Left renal cortex interstitium (tissue), 4 donors: ENCODE measurements around the gene CAPNS1. TPM values are rescaled to one million over a fixed set of nuclear protein-coding genes. Genes with fewer than 3 reads are reported as not detected.
A peak's percentile ranks its signal among the peaks of the same experiment; 100 is the strongest.

Experiments
- DNase-seq, 4 donors: peaks; one replicate each; pipeline ENCODE4 v3.0.0-alpha.2; 2013; ENCODE audit warnings: low read depth in 4 of 4, low spot score in 2 of 4, missing footprints in 1 of 4
- polyA plus RNA-seq, 4 donors: library from polyadenylated mRNA; unstranded; fragments of 120-200 nt; gene quantifications; one replicate each; pipeline ENCODE4 v1.2.1, GENCODE V29; 2013; ENCODE audit not compliant: insufficient read length in 4 of 4

CAPNS1 gene
- polyA plus RNA-seq = 100 to 1,000 TPM; 503 to 614 (median 583) TPM

GRCh38 chr19:36139473-36140303, at the start of gene CAPNS1:
Gene CAPNS1 (plus strand): TSS chr19:36140066. CDS start chr19:36141012, 946 bp downstream.
- peak; percentile 66 to 97 (median 96) for DNase-seq

DNA sequence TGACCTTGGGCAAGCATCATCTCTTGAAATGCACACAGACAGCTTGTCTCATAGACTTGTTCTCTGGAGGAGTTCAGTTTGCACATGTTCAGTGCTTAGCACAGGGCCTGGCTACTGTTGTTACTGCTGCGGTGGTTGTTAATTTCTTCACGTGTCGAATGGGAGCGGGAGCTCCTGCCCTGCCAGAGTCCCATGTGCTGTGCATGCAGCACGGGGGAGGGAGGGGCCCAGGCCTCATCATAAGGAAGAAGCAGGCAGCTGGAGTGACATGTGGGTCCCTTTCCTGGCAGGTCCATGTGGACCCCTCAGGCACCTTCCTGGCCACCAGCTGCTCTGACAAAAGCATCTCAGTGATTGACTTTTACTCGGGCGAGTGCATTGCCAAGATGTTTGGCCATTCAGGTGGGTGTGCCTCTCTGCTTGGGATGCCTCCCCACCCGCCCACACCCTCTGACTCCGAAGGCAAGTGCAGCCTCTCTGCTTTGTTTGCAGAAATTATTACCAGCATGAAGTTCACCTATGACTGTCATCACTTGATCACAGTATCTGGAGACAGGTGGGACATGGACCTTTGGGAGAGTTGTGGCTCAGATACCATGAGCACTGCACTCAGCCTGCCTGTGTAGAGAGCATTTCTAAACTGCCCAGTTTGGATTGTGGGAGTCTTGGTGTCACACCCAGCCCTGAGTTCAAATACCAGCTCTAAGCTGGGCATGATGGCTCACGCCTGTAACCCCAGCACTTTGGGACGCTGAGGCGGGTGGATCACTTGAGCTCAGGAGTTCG, 48.8 kb upstream of the CAPNS1 start:
- DNase-seq = no peak

DNA sequence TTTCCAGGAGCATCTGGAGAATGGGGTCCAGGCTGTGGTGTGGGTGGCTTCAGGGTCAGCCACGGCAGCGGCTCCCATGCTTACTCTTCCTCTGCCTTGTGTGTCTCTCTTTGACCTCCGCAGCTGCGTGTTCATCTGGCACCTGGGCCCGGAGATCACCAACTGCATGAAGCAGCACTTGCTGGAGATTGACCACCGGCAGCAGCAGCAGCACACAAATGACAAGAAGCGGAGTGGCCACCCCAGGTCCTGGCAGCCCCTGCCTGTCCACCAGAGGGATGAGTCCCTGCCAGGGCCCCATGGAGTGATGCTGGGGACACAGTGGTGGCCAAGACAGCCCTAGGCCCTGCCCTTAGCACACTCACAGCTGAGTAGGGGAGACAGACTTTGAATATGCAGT, 47.3 kb upstream of the CAPNS1 start:
- DNase-seq = no peak

GRCh38 chr19:36093146-36093662, 46.7 kb upstream of the CAPNS1 start:
- no peak for DNase-seq

GRCh38 chr19:36093687-36094086, 46.2 kb upstream of the CAPNS1 start:
- no peak for DNase-seq

GRCh38 chr19:36097036-36097435, 42.8 kb upstream of the CAPNS1 start:
- no peak for DNase-seq

DNA sequence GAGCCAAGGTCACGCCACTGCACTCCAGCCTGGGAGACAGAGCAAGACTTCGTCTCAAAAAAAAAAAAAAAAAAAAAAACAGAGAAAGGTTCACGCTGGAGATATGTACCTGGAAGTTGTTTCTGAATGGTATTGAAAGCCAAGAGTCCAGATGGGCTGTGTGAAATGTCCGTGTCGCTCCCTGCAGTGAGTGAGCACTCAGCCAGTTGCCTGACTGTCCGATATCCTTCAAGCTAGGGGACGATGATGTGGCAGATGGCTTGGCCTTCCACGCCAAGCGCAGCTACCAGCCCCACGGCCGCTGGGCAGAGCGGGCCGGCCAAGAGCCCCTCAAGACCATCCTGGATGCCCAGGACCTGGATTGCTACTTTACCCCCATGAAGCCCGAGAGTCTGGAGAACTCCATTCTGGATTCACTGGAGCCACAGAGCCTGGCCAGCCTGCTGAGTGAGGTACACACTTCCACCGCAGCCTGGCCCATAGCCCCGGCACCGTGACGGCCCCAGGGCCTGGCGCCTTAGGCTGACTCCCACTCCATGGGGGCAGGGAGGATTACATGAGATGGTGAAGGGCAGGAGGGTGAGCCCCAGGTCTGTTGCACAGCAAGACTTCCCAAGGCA, 40.6 kb upstream of the CAPNS1 start:
- DNase-seq = no peak

DNA sequence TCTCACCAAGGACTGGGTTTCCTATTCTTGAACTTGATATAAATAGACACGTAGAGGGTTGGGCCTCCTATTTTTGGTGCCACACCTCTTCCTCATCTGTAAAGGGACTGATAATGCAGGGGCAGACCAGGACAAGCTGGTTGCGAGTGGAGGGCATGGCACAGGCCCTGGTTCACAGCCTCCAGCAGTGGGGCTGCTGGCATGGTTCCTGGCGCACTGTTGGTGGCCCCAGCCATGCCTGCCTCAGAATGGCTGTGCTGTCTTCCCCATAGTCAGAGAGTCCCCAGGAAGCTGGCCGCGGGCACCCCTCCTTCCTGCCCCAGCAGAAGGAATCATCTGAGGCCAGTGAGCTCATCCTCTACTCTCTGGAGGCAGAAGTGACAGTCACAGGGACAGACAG, 39.4 kb upstream of the CAPNS1 start:
- no peak for DNase-seq

GRCh38 chr19:36101550-36102327, 38.1 kb upstream of the CAPNS1 start:
- no peak for DNase-seq

DNA sequence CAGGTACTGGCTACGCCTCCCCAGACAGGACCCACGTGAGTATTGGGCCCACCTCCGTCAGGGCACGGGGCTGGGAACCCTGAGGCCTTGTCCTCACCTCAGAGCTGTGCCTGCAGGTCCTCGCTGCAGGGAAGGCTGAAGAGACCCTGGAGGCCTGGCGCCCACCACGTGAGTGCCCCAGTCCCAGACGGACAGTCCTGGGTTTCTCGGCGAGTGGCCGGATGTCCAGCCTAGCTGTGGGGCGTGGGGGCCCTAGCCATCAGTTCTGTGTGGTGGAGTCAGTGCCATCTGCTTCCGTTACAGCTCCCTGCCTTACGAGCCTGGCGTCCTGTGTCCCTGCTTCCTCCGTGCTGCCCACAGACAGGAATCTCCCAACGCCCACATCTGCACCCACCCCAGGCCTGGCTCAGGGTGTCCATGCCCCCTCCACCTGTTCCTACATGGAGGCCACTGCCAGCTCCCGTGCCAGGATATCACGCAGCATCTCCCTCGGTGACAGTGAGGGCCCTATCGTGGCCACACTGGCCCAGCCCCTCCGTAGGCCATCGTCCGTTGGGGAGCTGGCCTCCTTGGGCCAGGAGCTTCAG, 36.7 kb upstream of the CAPNS1 start:
- no peak for DNase-seq

DNA sequence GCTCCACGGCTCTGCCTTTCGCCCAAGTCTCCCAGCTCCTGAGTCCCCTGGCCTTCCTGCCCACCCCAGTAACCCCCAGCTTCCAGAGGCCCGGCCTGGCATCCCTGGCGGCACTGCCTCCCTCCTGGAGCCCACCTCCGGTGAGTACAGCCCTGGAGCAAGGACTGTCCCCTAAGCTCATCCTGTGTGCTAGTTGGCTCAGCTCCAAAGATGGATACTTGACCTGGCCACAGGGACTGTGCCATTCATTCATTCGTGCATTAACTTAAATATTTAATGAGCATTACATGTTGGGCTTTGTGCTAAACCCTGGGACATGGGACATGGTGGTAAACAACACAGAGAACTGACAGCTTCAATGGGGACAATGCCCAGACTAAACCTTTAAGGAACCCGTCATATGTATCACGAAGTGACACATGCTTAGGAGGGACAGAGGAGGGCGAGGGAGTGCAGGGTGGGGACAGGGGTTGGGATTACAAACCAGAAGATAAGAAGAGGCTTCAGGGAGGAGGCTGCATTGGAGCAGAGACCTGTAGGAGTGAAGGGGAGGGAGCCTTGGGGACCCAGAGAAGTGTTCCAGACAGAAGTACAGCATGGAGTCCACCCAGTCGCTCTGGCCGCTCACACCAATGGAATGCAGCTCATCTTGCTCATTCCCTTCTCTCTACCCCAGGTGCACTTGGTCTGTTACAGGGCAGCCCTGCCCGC, 35.9 kb upstream of the CAPNS1 start:
- DNase-seq = no peak

GRCh38 chr19:36106441-36106840, 33.4 kb upstream of the CAPNS1 start:
- no peak for DNase-seq

GRCh38 chr19:36106991-36107390, 32.9 kb upstream of the CAPNS1 start:
- DNase-seq = no peak

DNA sequence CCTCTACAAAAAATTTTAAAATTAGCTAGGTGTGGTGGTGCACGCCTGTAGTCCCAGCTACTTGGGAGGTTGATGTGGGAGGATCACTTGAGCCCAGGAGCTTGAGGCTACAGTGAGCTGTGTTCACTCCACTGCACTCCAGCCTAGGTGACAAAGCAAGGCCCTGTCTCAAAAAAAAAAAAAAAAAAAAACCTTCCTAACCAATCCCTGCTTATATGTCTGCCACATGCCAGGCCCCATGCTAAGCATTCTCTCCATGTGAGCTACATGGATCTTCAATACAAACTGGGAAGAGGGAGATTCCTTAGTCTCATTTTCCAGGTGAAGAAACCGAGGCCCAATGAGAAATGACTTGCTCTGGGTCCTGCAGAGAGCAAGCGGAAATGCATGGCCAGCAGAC, 31.2 kb upstream of the CAPNS1 start:
- no peak for DNase-seq

DNA sequence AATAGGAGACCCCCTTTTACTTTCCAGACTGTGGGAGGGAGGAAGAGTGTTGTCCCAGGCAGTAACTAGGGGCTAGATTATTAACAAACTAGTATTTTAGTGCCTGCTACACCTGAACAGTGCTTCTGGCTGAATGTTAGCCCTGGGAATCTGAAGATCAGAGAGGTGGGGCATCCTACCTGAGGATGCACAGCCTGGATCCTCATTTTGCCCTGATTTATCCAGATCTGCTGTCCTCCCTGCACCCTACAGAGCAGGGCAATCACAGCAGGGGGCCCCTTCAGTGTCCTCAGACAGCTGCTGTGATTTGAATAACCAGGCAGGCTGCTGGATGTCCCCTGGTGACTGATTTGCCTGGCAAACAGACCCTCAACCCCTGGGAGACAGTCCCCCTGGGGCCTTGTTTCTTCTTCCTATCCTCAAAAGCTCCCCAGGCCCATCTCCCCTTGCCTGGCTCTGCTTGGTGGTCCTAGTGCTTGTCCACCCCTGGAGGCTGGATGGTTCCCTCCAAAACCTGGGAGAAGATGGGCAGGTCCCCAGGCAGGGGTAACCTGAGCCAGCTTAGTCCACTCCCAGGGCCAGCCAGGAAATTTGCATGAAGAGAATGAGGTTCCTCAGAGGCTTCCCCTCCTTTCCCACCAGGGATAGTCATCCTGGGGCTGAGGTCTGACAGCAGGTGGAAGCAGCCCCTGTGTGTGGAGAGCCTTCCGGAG, 29.2 kb upstream of the CAPNS1 start, which contains the start of gene OVOL3:
TSS of gene OVOL3 (plus strand) at position 657 of the 713 bp plus-strand sequence. CDS start 60 bp downstream, outside the sequence.
- no peak for DNase-seq

DNA sequence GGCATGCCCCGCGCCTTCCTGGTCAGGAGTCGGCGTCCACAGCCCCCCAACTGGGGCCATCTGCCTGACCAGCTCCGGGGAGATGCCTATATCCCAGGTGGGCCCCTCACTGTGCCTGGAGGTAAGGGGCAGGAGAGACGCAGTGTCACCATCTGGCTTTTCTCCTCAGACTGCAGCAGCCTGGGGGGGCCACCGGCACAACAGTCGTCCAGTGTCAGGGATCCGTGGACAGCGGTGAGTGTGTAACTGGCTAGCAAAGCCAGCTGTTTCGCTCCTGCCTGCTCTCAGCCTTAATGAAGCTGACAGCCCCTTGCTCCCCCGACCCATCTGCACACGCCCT, 28.7 kb upstream of the CAPNS1 start:
- DNase-seq = no peak

GRCh38 chr19:36112678-36113077, 27.2 kb upstream of the CAPNS1 start:
- DNase-seq = no peak

DNA sequence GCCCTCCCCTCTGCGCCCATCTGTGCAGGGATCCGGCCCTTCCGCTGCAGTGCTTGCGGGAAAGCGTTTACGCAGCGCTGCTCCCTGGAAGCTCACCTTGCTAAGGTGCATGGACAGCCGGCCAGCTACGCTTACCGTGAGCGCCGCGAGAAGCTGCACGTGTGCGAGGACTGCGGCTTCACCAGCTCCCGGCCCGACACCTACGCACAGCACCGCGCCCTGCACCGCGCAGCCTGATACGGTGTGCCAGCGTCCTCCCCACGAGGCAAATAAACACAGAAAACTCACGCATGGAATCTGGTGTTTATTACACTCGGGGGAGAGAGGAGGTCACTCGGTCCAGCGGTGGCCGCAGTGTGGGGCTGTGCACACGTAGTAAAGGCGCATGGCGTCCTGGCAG, 26.4 kb upstream of the CAPNS1 start:
- DNase-seq = no peak
